ENCODE data around the gene PRKCD. TPM values are rescaled to one million over a fixed set of nuclear protein-coding genes. Genes with fewer than 3 reads are reported as not detected.

PRKCD gene
- total and polyA plus RNA-seq, 12 donors, result 10.7 to 156 (median 49.2) TPM

DNA sequence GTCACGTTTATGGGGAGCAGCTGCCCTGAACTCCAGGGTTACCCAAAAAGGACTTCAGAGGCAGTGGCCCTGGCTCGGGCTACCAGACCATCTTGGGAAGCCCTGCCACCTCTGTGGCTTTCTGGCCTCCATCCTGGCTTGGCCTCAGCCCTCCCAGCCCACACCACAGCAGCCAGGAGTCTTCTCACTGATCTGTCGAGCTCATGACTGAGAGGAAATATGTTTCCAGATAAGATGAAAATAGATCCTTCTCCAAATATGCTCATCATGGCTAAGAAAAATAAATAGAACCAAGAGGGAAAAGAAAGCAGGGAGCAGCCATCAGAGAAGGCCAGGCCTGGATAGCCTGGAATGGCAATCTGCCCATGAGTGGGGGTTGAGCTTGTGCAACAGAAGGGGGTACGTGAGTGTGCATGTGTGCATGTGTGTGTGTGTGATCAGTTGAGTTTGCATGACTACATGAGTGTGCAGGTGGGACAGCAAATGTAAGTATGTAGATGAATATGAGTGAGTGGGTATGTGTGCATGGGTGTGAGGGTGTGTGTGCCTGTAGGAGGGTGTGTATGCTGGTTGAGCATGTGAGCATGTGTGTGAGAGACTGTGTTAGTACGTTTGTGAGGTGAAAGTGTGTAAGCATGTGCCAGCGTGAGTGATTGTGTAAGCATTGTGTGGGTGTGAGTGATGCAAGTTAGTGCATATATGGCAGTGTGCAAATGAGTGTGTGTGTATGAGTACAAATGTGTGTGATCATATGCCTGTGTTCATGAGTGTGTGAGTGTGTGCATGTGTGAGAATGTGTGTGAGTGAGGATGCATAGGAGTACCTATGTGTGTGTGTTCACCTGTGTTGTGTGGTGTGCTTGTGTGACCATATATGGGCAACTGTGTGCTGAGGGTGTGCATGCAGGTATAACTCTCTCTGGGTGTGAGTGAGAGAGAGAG is 20.8 kb upstream of the PRKCD start:
- peak overlapping the region in 1 of 5 donors; percentile 11 for H3K27ac ChIP-seq
- TF ChIP-seq POLR2A (IDR thresholded peaks at IDR 0.05), result no peak
- TF ChIP-seq, protein P1, sequence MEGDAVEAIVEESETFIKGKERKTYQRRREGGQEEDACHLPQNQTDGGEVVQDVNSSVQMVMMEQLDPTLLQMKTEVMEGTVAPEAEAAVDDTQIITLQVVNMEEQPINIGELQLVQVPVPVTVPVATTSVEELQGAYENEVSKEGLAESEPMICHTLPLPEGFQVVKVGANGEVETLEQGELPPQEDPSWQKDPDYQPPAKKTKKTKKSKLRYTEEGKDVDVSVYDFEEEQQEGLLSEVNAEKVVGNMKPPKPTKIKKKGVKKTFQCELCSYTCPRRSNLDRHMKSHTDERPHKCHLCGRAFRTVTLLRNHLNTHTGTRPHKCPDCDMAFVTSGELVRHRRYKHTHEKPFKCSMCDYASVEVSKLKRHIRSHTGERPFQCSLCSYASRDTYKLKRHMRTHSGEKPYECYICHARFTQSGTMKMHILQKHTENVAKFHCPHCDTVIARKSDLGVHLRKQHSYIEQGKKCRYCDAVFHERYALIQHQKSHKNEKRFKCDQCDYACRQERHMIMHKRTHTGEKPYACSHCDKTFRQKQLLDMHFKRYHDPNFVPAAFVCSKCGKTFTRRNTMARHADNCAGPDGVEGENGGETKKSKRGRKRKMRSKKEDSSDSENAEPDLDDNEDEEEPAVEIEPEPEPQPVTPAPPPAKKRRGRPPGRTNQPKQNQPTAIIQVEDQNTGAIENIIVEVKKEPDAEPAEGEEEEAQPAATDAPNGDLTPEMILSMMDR (IDR thresholded peaks at IDR 0.05), result no peak

DNA sequence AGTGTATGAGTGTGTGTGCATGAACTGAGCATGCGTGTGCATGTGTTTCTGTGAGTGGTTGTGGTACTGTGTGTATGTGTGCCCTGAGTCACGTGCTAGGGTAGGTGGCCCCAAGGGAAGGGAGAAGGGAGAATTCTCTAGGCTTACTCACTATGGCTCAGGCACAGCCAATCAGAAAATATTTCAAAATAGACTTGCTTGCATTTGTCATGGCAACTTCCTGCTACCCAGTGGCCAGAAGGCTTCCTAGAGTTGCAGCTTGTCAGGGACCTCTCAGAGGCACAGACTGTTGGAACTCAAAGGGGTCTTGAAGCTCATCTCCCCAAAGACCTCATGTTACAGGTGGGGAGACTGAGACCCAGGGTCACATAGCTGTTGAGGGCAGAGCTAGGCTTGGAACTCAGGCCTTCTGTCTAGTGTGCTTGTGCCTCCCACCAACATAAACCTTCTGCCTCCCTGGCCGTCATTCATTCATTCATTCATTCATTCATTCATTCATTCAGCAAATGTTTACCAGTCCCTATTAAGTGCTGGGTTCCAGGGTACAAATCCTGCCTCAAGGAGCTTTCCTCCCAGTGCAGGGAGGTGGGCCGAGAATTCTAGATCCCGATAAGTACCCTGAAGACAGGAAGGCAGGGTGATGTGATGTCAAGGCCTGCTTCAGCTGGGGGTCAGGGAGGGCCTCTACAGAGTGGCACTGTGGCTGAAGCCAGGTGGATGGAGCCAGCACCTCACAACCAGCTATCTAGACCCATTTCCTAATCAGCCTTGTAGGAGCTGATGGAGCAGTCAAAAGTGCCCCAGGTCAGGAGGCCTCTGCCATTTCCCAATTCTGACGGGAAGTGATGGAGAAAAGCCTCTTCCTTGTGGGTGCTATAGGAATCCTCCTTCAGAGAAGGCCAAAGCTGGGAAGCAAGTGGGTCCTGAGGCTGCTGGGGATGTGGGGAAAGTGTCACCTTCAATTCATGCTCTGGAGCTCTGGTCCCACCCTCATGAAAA is 19.9 kb upstream of the PRKCD start:
- peaks cover under 1 to 24% of the 10 kb centered on the region in 2 donors for H3K4me1 ChIP-seq (replicated peaks in 1 of 2)
- peak in 1 of 7 donors; percentile 43 for DNase-seq
- WGBS, 4 donors, result 64 to 69% (median 67%) methylated on average over 5 to 6 of the region's 6 CpGs
- H3K4me3 ChIP-seq, result no peak overlapping the region
- TF ChIP-seq POLR2A (IDR thresholded peaks at IDR 0.05), result no peak
- TF ChIP-seq, protein P1 (IDR thresholded peaks at IDR 0.05), result no peak
- H3K27ac ChIP-seq, result peak overlapping the region in 1 of 5 donors; percentile 23
- no peaks in the 10 kb centered on the region for H3K36me3 ChIP-seq (replicated peaks in 1 of 2)
- intact Hi-C loops (cut with DNase I), result no loop called here
- H3K9me3 ChIP-seq (replicated peaks in 1 of 3), result no peaks in the 10 kb centered on the region
- no peaks in the 10 kb centered on the region for H3K27me3 ChIP-seq

More for the DNA sequence above, 20.8 kb upstream of the PRKCD start:
- Histone ChIP-seq H3K36me3 (replicated peaks in 1 of 2) (no peaks in the 10 kb centered on the region), H3K4me1 (replicated peaks in 1 of 2) (peaks cover 0 to 25% of the 10 kb centered on the region in 2 donors), H3K9me3 (replicated peaks in 1 of 3) (no peaks in the 10 kb centered on the region), H3K4me3 (no peak overlapping the region), H3K27me3 (no peaks in the 10 kb centered on the region)
- WGBS, 4 donors, result 36 to 53% (median 47%) methylated on average over 6 of the region's 6 CpGs
- intact Hi-C loops (cut with DNase I), result no loop called here
- DNase-seq, result no peak

DNA sequence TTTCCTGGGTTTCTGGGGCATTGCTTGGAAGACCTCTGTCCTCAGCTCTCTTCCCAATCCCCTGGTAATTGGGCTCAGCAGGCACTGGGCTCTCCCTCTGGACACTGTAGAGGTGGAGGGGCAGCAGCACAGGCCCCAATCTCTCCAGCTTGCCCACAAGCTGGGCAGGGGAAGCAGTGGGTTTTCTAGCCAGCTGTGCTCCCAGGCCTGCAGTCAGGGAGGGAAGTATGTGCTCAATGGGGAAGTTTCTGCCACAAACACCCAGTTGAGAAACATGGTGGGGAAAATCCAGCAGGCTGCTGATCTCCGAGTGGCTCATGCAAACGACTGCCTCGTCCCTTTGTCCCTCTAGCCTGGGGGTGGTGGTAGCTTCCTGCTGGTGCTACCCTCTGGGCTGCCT is 18.0 kb upstream of the PRKCD start:
- H3K4me3 ChIP-seq, result no peak overlapping the region
- peaks cover 4 to 38% of the 10 kb centered on the region in 2 donors for H3K4me1 ChIP-seq (replicated peaks in 1 of 2)
- WGBS, 4 donors, result 72 to 100% (median 76%) methylated on average over 3 of the region's 3 CpGs
- no peaks in the 10 kb centered on the region for H3K27me3 ChIP-seq
- H3K36me3 ChIP-seq (replicated peaks in 1 of 2), result no peaks in the 10 kb centered on the region
- H3K9me3 ChIP-seq (replicated peaks in 1 of 3), result no peaks in the 10 kb centered on the region
- intact Hi-C loops (cut with DNase I), result no loop called here
- peak overlapping the region in 1 of 5 donors; percentile 2 for H3K27ac ChIP-seq
- peak in 2 of 7 donors; percentile 28 to 43 for DNase-seq
- TF ChIP-seq, protein P1 (IDR thresholded peaks at IDR 0.05), result no peak
- TF ChIP-seq POLR2A (IDR thresholded peaks at IDR 0.05), result no peak

DNA sequence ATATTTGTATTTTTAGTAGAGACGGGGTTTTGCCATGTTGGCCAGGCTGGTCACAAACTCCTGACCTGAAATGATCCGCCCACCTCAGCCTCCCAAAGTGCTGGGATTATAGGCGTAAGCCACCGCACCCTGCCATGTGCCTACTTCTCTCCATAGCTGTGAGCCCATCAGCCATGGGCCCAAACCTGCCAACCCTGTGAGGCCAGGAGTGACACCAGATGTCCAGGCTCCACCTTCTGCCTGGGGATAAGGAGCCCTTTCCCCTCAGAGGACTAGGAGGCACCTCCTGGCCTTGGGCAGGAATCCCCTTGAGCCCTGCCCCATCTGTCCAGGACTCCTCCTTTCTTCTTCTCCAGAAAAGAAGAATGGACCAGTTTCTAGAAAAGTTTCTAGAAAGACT is 16.6 kb upstream of the PRKCD start:
- Histone ChIP-seq H3K4me3 (no peak overlapping the region), H3K27ac (no peak overlapping the region), H3K4me1 (replicated peaks in 1 of 2) (peaks cover 4 to 36% of the 10 kb centered on the region in 2 donors), H3K27me3 (no peaks in the 10 kb centered on the region), H3K36me3 (replicated peaks in 1 of 2) (no peaks in the 10 kb centered on the region), H3K9me3 (replicated peaks in 1 of 3) (no peaks in the 10 kb centered on the region)
- peak in 1 of 7 donors; percentile 6 for DNase-seq
- intact Hi-C loops (cut with DNase I), result no loop called here
- WGBS, 4 donors, result 96 to 100% (median 97%) methylated on average over 2 to 4 of the region's 4 CpGs
- TF ChIP-seq, protein P1 (IDR thresholded peaks at IDR 0.05), result no peak
- no peak for TF ChIP-seq POLR2A (IDR thresholded peaks at IDR 0.05)
